A549 (cell line): ENCODE results near the gene CENPU. TPM values are rescaled to one million over a fixed set of nuclear protein-coding genes. Genes with fewer than 3 reads are reported as not detected.

Experiments used
- ATAC-seq, 2 experiments: fragments of 200-7000 bp in 1 of 2; fragments of >200 bp in 1 of 2; cut with Nextera tagmentation in 1 of 2; cut with Tn5 transposase in 1 of 2; 3 replicates each; pipeline versions ENCODE4 v1.8.0 to v1.9.1; 2018 to 2020; ENCODE audit warnings: mild to moderate bottlenecking in 1 of 2, moderate library complexity in 1 of 2
- CTCF ChIA-PET: fragments of 300-600 bp; sonication (Branson Sonifier 250); formaldehyde crosslinking; extraction: SDS; loops from one replicate; lab custom pipeline; 2021; ENCODE audit warnings: antibody characterized with exemption, inconsistent platforms; lab: Yijun Ruan, JAX
- POLR2A ChIA-PET: fragments of 350-600 bp; formaldehyde crosslinking; extraction: SDS; loops from one replicate; lab custom pipeline; 2021; ENCODE audit warnings: antibody characterized with exemption, inconsistent platforms; lab: Yijun Ruan, JAX
- DNase-seq, 2 experiments: peaks; one replicate each; pipeline versions ENCODE4 v3.0.0 to v3.0.0-alpha.2; 2011 to 2016; ENCODE audit warnings: low read depth in 1 of 2, low spot score in 1 of 2
- FAIRE-seq: peaks from 2 replicates; lab custom pipeline; 2011; peaks lifted over from hg19 to GRCh38; lab: Jason Lieb, UNC
- H3K27ac ChIP-seq, 2 experiments: fragments of >200 bp; sonication (Bioruptor Twin); formaldehyde crosslinking; 3 replicates each; pipeline ENCODE4 v1.5.1; 2016 to 2017
- H3K4me1 ChIP-seq: fragments of >200 bp; sonication (Bioruptor Twin); formaldehyde crosslinking; 3 replicates; pipeline ENCODE4 v1.6.1; 2016
- H3K4me2 ChIP-seq: fragments of >200 bp; sonication (Bioruptor Twin); formaldehyde crosslinking; 3 replicates; pipeline ENCODE4 v1.6.1; 2016
- H3K4me3 ChIP-seq: fragments of >200 bp; sonication (Bioruptor Twin); formaldehyde crosslinking; 3 replicates; pipeline ENCODE4 v1.5.1; 2016
- H3K9me3 ChIP-seq: fragments of >200 bp; sonication (Bioruptor Twin); formaldehyde crosslinking; 3 replicates; pipeline ENCODE4 v1.6.1; 2016
- CEBPB ChIP-seq, 2 experiments: fragments of >200 bp in 1 of 2; sonication (Bioruptor Twin) in 1 of 2; formaldehyde crosslinking in 1 of 2; IDR thresholded peaks; 2 replicates each; pipeline ENCODE4 v1.6.1; 2012 to 2016
- CHD2 ChIP-seq: fragments of 150-350 bp; IDR thresholded peaks from 2 replicates; pipeline ENCODE4 v1.6.1; 2014; ENCODE audit warnings: low read length; ENCODE audit not compliant: partially characterized antibody
- EHF ChIP-seq: fragments of 250-450 bp; sonication (Bioruptor Pico); IDR thresholded peaks from 2 replicates; pipeline ENCODE4 v1.5.0; 2020; ENCODE audit warnings: mild to moderate bottlenecking
- ESRRA ChIP-seq: fragments of 150-350 bp; IDR thresholded peaks from 2 replicates; pipeline ENCODE4 v1.6.1; 2014; ENCODE audit warnings: mild to moderate bottlenecking, low read length, borderline replicate concordance
- FOSL2 ChIP-seq, 2 experiments: fragments of 450-650 bp in 1 of 2; fragments of >200 bp in 1 of 2; sonication (Bioruptor Twin) in 1 of 2; formaldehyde crosslinking; IDR thresholded peaks; 2 replicates each; pipeline versions ENCODE4 v1.5.0 to v1.6.1; 2016 to 2020; ENCODE audit warnings: mild to moderate bottlenecking in 1 of 2, moderate library complexity in 1 of 2
- FOXS1 ChIP-seq: fragments of 250-450 bp; sonication (Bioruptor Pico); IDR thresholded peaks from 2 replicates; pipeline ENCODE4 v1.5.0; 2020; ENCODE audit warnings: mild to moderate bottlenecking, moderate library complexity
- GATA3 ChIP-seq: IDR thresholded peaks from 2 replicates; pipeline ENCODE4 v1.6.1; 2012; ENCODE audit warnings: borderline replicate concordance
- HEYL ChIP-seq: fragments of 250-450 bp; sonication (Bioruptor Pico); IDR thresholded peaks from 2 replicates; pipeline ENCODE4 v1.8.0; 2021; ENCODE audit warnings: mild to moderate bottlenecking, moderate library complexity
- HOXB13 ChIP-seq: fragments of 250-450 bp; sonication (Bioruptor Pico); IDR thresholded peaks from 2 replicates; pipeline ENCODE4 v1.5.0; 2020; ENCODE audit warnings: low read depth, mild to moderate bottlenecking, moderate library complexity
- HOXB5 ChIP-seq: fragments of 250-450 bp; sonication (Bioruptor Pico); IDR thresholded peaks from 2 replicates; pipeline ENCODE4 v1.5.0; 2020; ENCODE audit warnings: mild to moderate bottlenecking, moderate library complexity
- JUNB ChIP-seq: fragments of >200 bp; sonication (Bioruptor Twin); formaldehyde crosslinking; IDR thresholded peaks from 2 replicates; pipeline ENCODE4 v1.6.1; 2016
- MAFK ChIP-seq: fragments of 450-650 bp; IDR thresholded peaks from 2 replicates; pipeline ENCODE4 v1.6.1; 2014; ENCODE audit not compliant: partially characterized antibody
- MAZ ChIP-seq: fragments of 150-350 bp; IDR thresholded peaks from 2 replicates; pipeline ENCODE4 v1.6.1; 2014; ENCODE audit warnings: antibody characterized with exemption, low read depth, low read length, borderline replicate concordance
- NPAS2 ChIP-seq: fragments of 250-450 bp; sonication (Bioruptor Pico); IDR thresholded peaks from 2 replicates; pipeline ENCODE4 v1.8.0; 2022; ENCODE audit warnings: mild to moderate bottlenecking, moderate library complexity, borderline replicate concordance
- NR3C1 ChIP-seq: fragments of >200 bp; sonication (Bioruptor Twin); formaldehyde crosslinking; IDR thresholded peaks from 3 replicates; pipeline ENCODE4 v1.6.1; 2017
- PHF8 ChIP-seq: fragments of 200-600 bp; sonication (generic); IDR thresholded peaks from 2 replicates; pipeline ENCODE4 v1.6.1; 2016; ENCODE audit warnings: low read depth, mild to moderate bottlenecking, antibody characterized with exemption, moderate library complexity, borderline replicate concordance
- POLR2AphosphoS2 ChIP-seq: conservative IDR thresholded peaks from 2 replicates; pipeline ENCODE4 v1.6.1; 2012; ENCODE audit warnings: low read length, improper control_type of control experiment, inconsistent platforms
- SMC3 ChIP-seq: fragments of >200 bp; sonication (Bioruptor Twin); formaldehyde crosslinking; IDR thresholded peaks from 3 replicates; pipeline ENCODE4 v1.6.1; 2018; ENCODE audit warnings: inconsistent platforms
- SREBF2 ChIP-seq: fragments of 450-650 bp; IDR thresholded peaks from 2 replicates; pipeline ENCODE4 v1.6.1; 2014; ENCODE audit warnings: mild to moderate bottlenecking, moderate library complexity
- TP53 ChIP-seq: fragments of 250-450 bp; sonication (Bioruptor Pico); IDR thresholded peaks from 2 replicates; pipeline ENCODE4 v1.5.0; 2021; ENCODE audit warnings: mild to moderate bottlenecking, moderate library complexity
- ZFP36 ChIP-seq: fragments of 450-650 bp; IDR thresholded peaks from 2 replicates; pipeline ENCODE4 v1.6.1; 2014; ENCODE audit warnings: borderline replicate concordance; ENCODE audit not compliant: partially characterized antibody
- ZSCAN20 ChIP-seq: fragments of 250-450 bp; sonication (Bioruptor Pico); IDR thresholded peaks from 2 replicates; pipeline ENCODE4 v1.8.0; 2022; ENCODE audit warnings: mild to moderate bottlenecking, moderate library complexity
- WGBS: methylation state at CpG from one replicate; pipeline ENCODE4 v1.1.6; 2017; ENCODE audit errors: missing lambda C conversion rate; 5-methylcytosine and 5-hydroxymethylcytosine counted together
- polyA plus RNA-seq, 4 experiments: library from polyadenylated mRNA; depleted of rRNA in 3 of 4; stranded (reverse); fragments of >200 nt; fragmentation: RNase III in 1 of 4; extraction: RNeasy Plus Mini Kit Qiagen cat#74134 plus additional on column Dnase treatment in 1 of 4; gene quantifications; 2 replicates in 3 of 4; 3 replicates in 1 of 4; pipeline ENCODE4 v1.2.3, GENCODE V29; 2011 to 2017
- TF ChIP-seq, protein P1 (sequence below): fragments of >200 bp; sonication (Bioruptor Twin); formaldehyde crosslinking; IDR thresholded peaks from 3 replicates; pipeline ENCODE4 v1.6.1; 2016
- TF ChIP-seq, protein P2 (sequence below): IDR thresholded peaks from 2 replicates; pipeline ENCODE4 v1.6.1; 2012; ENCODE audit warnings: low read depth, borderline replicate concordance
- TF ChIP-seq, protein P3 (sequence below): IDR thresholded peaks from 2 replicates; pipeline ENCODE4 v1.6.1; 2012
- TF ChIP-seq, protein P4 (sequence below): fragments of >200 bp; sonication (Bioruptor Twin); formaldehyde crosslinking; IDR thresholded peaks from 2 replicates; pipeline ENCODE4 v1.6.1; 2016
- TF ChIP-seq, protein P5 (sequence below): fragments of 250-450 bp; sonication (Bioruptor Pico); IDR thresholded peaks from 2 replicates; pipeline ENCODE4 v1.5.0; 2021; ENCODE audit warnings: mild to moderate bottlenecking, moderate library complexity, borderline replicate concordance

Gene CENPU
- polyA plus RNA-seq, 2 of the 4 experiments (the other 2 are of a cell fraction): 22.9 to 28.4 TPM

DNA sequence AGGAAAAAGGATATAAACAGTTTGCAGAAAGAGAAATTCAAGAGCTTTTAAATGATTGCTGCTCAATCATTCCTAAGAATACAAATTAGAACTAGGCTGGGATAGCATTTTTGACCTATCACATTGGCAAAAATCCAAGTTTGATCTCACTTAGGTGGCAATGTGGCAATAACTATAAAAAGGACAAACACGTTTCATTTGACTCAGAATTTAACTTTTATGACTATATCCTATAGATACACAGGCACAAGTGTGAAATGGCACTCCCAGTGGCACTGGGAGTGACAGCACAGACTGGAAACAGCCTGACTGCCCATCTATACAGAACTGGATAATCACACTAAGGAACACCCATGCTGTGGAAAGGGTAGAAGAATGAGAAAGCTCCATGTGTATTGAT lies 11.1 kb downstream of the CENPU start (continued):
- TF ChIP-seq NPAS2 (CRISPR knock-in tag): no peak
- no peak for TF ChIP-seq HOXB13
- TF ChIP-seq POLR2AphosphoS2: no peak
- no peak for TF ChIP-seq FOXS1
- no peak for TF ChIP-seq HEYL (CRISPR knock-in tag)
- no peak for TF ChIP-seq SMC3
- TF ChIP-seq SREBF2: no peak
- TF ChIP-seq, all 56 proteins: peak for 0

DNA sequence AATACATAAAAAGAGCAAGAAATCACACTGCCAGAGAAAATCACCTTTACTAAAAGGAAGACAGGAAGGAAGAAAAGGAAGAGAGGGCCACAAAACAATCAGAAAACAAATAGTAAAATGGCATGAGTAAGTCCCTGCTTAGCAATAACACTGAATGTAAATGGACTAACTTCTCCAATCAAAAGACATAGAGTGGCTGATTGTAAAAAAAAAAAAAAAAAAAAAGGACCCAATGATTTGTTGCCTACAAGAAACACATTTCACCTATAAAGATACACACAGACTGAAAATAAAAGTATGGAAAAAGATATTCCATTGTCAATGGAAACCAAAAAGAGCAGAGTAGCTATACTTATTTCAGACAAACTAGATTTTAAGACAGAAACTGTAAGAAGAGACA lies 12.6 kb downstream of the CENPU start:
- ATAC-seq (no peak), FAIRE-seq (no peak), DNase-seq (no peak)
- ChIA-PET POLR2A (no interaction called here), CTCF (interaction anchor here (3.4 kb wide), 1 partner anchor 12 kb away, joined by 13 read pairs; the partner anchor contains the start of gene CENPU)
- Histone ChIP-seq H3K4me3 (no peak overlapping the region), H3K9me3 (no peaks in the 10 kb centered on the region), H3K4me1 (no peaks in the 10 kb centered on the region), H3K27ac (no peak overlapping the region), H3K4me2 (no peak overlapping the region)
- no peak for TF ChIP-seq ZSCAN20 (CRISPR knock-in tag)
- no peak for TF ChIP-seq NR3C1
- no peak for TF ChIP-seq MAFK
- TF ChIP-seq, protein P1, sequence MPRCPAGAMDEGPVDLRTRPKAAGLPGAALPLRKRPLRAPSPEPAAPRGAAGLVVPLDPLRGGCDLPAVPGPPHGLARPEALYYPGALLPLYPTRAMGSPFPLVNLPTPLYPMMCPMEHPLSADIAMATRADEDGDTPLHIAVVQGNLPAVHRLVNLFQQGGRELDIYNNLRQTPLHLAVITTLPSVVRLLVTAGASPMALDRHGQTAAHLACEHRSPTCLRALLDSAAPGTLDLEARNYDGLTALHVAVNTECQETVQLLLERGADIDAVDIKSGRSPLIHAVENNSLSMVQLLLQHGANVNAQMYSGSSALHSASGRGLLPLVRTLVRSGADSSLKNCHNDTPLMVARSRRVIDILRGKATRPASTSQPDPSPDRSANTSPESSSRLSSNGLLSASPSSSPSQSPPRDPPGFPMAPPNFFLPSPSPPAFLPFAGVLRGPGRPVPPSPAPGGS: no peak
- no peak for TF ChIP-seq ESRRA
- no peak for TF ChIP-seq EHF (CRISPR knock-in tag)
- TF ChIP-seq FOSL2 (IDR thresholded peaks at IDR 0.05): no peak
- TF ChIP-seq FOSL2 (CRISPR knock-in tag; IDR thresholded peaks at IDR 0.05): no peak
- no peak for TF ChIP-seq ZFP36
- no peak for TF ChIP-seq MAZ
- no peak for TF ChIP-seq JUNB
- no peak for TF ChIP-seq CHD2
- TF ChIP-seq, protein P2, sequence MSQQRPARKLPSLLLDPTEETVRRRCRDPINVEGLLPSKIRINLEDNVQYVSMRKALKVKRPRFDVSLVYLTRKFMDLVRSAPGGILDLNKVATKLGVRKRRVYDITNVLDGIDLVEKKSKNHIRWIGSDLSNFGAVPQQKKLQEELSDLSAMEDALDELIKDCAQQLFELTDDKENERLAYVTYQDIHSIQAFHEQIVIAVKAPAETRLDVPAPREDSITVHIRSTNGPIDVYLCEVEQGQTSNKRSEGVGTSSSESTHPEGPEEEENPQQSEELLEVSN: no peak
- TF ChIP-seq, protein P3, sequence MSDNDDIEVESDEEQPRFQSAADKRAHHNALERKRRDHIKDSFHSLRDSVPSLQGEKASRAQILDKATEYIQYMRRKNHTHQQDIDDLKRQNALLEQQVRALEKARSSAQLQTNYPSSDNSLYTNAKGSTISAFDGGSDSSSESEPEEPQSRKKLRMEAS: no peak
- TF ChIP-seq, protein P4, sequence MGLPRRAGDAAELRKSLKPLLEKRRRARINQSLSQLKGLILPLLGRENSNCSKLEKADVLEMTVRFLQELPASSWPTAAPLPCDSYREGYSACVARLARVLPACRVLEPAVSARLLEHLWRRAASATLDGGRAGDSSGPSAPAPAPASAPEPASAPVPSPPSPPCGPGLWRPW: no peak
- no peak for TF ChIP-seq PHF8
- TF ChIP-seq TP53 (CRISPR knock-in tag): no peak
- TF ChIP-seq GATA3: no peak

DNA sequence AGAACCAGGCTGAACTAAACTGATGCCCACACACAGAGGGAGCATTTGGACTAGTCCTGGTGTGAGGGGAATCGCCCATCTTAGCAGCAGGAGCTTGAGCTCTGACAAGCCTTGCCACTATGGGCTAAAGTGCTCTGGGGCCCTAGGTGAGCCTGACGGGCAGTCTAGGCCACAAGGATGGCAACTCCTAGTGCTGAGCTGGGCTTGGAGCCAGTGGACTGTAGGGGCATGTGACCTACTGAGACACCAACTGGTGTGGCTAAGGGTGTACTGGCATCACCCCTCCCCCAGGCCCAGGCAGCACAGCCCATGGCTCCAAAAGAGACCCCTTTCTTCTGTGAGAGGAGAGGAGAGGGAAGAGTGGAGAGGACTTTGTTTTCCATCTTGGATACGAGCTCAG lies 14.5 kb downstream of the CENPU start:
- DNase-seq (no peak), ATAC-seq (no peak), FAIRE-seq (no peak)
- WGBS: 100% methylated on average over 2 of the region's 3 CpGs
- H3K4me2 ChIP-seq: no peak overlapping the region
- no peak overlapping the region for H3K4me3 ChIP-seq
- no peak overlapping the region for H3K27ac ChIP-seq
- H3K4me1 ChIP-seq: no peaks in the 10 kb centered on the region
- ChIA-PET CTCF (no interaction called here), POLR2A (no interaction called here)
- no peak for TF ChIP-seq ESRRA
- no peak for TF ChIP-seq CEBPB (IDR thresholded peaks at IDR 0.05)
- TF ChIP-seq HOXB5: no peak
- TF ChIP-seq, protein P5, sequence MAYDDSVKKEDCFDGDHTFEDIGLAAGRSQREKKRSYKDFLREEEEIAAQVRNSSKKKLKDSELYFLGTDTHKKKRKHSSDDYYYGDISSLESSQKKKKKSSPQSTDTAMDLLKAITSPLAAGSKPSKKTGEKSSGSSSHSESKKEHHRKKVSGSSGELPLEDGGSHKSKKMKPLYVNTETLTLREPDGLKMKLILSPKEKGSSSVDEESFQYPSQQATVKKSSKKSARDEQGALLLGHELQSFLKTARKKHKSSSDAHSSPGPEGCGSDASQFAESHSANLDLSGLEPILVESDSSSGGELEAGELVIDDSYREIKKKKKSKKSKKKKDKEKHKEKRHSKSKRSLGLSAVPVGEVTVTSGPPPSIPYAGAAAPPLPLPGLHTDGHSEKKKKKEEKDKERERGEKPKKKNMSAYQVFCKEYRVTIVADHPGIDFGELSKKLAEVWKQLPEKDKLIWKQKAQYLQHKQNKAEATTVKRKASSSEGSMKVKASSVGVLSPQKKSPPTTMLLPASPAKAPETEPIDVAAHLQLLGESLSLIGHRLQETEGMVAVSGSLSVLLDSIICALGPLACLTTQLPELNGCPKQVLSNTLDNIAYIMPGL (CRISPR knock-in tag): no peak
- no peaks in the 10 kb centered on the region for H3K9me3 ChIP-seq
